T-helper 1 cell (primary cell): Measurements from ENCODE around the gene GJC1.
"Not testable (repeated sequence)": the region's sequence is repeated elsewhere in the genome, so short reads cannot be mapped to it uniquely, and the experiment has no call there.

Experiments used
- DNase-seq, 5 donors: peaks; one replicate each; pipeline ENCODE4 v3.0.0-alpha.2; 2012 to 2020

The GJC1 gene

GRCh38 chr17:44758414-44759085 lies 71.5 kb downstream of the GJC1 start, which contains the start of gene ADAM11:
TSS of gene ADAM11 (plus strand) at chr17:44758988. CDS start at chr17:44759200, 212 bp downstream.
- no peak for DNase-seq

GRCh38 chr17:44757918-44758413 lies 72.1 kb downstream of the GJC1 start:
- DNase-seq: no peak

GRCh38 chr17:44757045-44757917 lies 72.8 kb downstream of the GJC1 start:
- DNase-seq: no peak

- DNase-seq: not testable (repeated sequence)
Measured at GRCh38 chr17:44755180-44755579, 74.9 kb downstream of the GJC1 start.

GRCh38 chr17:44754276-44754675 lies 75.8 kb downstream of the GJC1 start:
- DNase-seq: no peak

- DNase-seq: no peak
Measured at GRCh38 chr17:44752953-44753861, 76.9 kb downstream of the GJC1 start.

GRCh38 chr17:44751806-44752205 lies 78.3 kb downstream of the GJC1 start:
- no peak for DNase-seq

GRCh38 chr17:44751331-44751730 lies 78.8 kb downstream of the GJC1 start:
- no peak for DNase-seq

- no peak for DNase-seq
Measured at GRCh38 chr17:44749980-44750318, 80.1 kb downstream of the GJC1 start.

GRCh38 chr17:44749076-44749979 lies 80.8 kb downstream of the GJC1 start:
- DNase-seq: no peak
